ENCODE results near the gene GSTCD. TPM values are rescaled to one million over a fixed set of nuclear protein-coding genes. Genes with fewer than 3 reads are reported as not detected.

The GSTCD gene
- total and polyA plus RNA-seq, 9 of the 15 experiments (the other 6 are each of a cell fraction or from before 2014, with no cell fraction given): 4.5 to 36.3 (median 16.0) TPM

DNA sequence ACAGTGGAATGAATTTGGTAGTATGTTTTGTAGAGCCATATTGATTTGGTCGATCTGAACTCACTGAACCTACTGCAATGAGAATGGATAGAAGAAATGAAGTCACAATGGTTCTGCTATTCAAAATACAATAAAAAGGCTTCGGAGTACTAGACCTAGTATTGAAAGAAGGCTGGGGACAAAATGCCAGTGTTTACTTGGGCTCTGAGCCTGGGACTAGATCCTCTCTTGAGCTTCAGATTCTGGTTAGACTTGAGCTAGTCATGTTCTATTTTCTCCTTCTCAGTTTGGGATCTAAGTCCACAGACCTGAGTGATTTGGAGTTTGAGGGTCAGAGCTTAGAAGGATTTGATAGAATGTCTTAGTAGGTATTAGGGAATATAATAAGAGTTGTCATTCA, 10.0 kb upstream of the GSTCD start:
- intact Hi-C loops (cut with micrococcal nuclease): no loop called here
- in situ Hi-C loops (cut with MboI): no loop called here
- H3K9me1 ChIP-seq (ENCODE audit: control insufficient read depth, insufficient read depth, low read length): no peaks in the 10 kb centered on the region
- ChIA-PET CTCF (ENCODE audit: low intra/inter-chr PET ratio) (no interaction called here), POLR2A (interaction anchor here (0.6 kb wide), 1 partner anchor 17 kb away, joined by 3 read pairs; no protein-coding TSS in a partner anchor)
- H3K4me2 ChIP-seq (ENCODE audit: insufficient read depth, low read length): no peak overlapping the region
- no peaks in the 10 kb centered on the region for H3K4me1 ChIP-seq (replicated peaks in 1 of 2; ENCODE audit: control insufficient read depth in 2 of 2, insufficient read depth in 2 of 2, low read length in 2 of 2)
- peaks cover 10% of the 10 kb centered on the region; the same call in 2 of the 3 replicates for H3K79me2 ChIP-seq (ENCODE audit: control insufficient read depth, insufficient read depth, low read length)
- ATAC-seq: no peak
- no TSS peak for BruUV-seq (replicated peaks)
- no peak overlapping the region for H2AFZ ChIP-seq (ENCODE audit: low read depth, low read length)
- whole genome bisulfite sequencing (ENCODE audit: insufficient coverage, low coverage, missing lambda C conversion rate): 93% methylated on average over 2 of the region's 2 CpGs
- H3K27me3 ChIP-seq (ENCODE audit: control insufficient read depth in 2 of 2, insufficient read depth in 2 of 2, low read length in 2 of 2): no peaks in the 10 kb centered on the region
- FAIRE-seq: no peak
- H3K36me3 ChIP-seq (ENCODE audit: control insufficient read depth, insufficient read depth, low read length): peaks cover 61% of the 10 kb centered on the region
- TF ChIP-seq ZNF592 (IDR thresholded peaks at IDR 0.05) (no peak), PHB2 (IDR thresholded peaks at IDR 0.05; ENCODE audit: low read depth) (no peak), NONO (IDR thresholded peaks at IDR 0.05; ENCODE audit: low read depth in 2 of 2, low read length in 1 of 2) (no peak)
- no peak for DNase-seq (ENCODE audit: extremely low read depth in 1 of 4, low spot score in 3 of 4)
- no peaks in the 10 kb centered on the region for H3K9me3 ChIP-seq (replicated peaks; ENCODE audit: control insufficient read depth, insufficient read depth, low read depth, low read length)
- no peak overlapping the region for H3K27ac ChIP-seq (ENCODE audit: extremely low read depth, low read depth, low read length)
- H3K9ac ChIP-seq (ENCODE audit: insufficient read depth in 1 of 2, low read depth in 2 of 2, low read length in 2 of 2): no peak overlapping the region
- no peak overlapping the region for H3K4me3 ChIP-seq
- H4K20me1 ChIP-seq (replicated peaks; ENCODE audit: control insufficient read depth, insufficient read depth, low read length): no peaks in the 10 kb centered on the region
